ENCODE data around the gene GPR137B. TPM values are rescaled to one million over a fixed set of nuclear protein-coding genes. Genes with fewer than 3 reads are reported as not detected.

Gene GPR137B
- total RNA-seq, 1 experiment from 2014 or later: 7.6 TPM

- Histone ChIP-seq H3K27ac (no peak overlapping the region), H3K9me3 (replicated peaks) (no peaks in the 10 kb centered on the region), H3K27me3 (no peaks in the 10 kb centered on the region), H3K36me3 (no peaks in the 10 kb centered on the region), H3K4me3 (no peak overlapping the region), H3K4me1 (no peaks in the 10 kb centered on the region)
- peak in 1 of 2 experiments; percentile 15 for DNase-seq
Measured at GRCh38 chr1:236129306-236129705, 13.0 kb upstream of the GPR137B start.

GRCh38 chr1:236130372-236130771, 12.0 kb upstream of the GPR137B start:
- DNase-seq: no peak
- H3K27ac ChIP-seq: no peak overlapping the region
- H3K27me3 ChIP-seq: no peaks in the 10 kb centered on the region

GRCh38 chr1:236131916-236132315, 10.4 kb upstream of the GPR137B start:
- Histone ChIP-seq H3K27ac (no peak overlapping the region), H3K9me3 (replicated peaks) (no peaks in the 10 kb centered on the region), H3K27me3 (no peaks in the 10 kb centered on the region), H3K4me1 (no peaks in the 10 kb centered on the region), H3K4me3 (no peak overlapping the region), H3K36me3 (no peaks in the 10 kb centered on the region)
- no peak for DNase-seq

More at GRCh38 chr1:236130372-236130771, 12.0 kb upstream of the GPR137B start:
- no peaks in the 10 kb centered on the region for H3K4me1 ChIP-seq
- no peaks in the 10 kb centered on the region for H3K36me3 ChIP-seq
- H3K4me3 ChIP-seq: no peak overlapping the region
- H3K9me3 ChIP-seq (replicated peaks): no peaks in the 10 kb centered on the region

- no peak for DNase-seq
- Histone ChIP-seq H3K27ac (no peak overlapping the region), H3K4me3 (no peak overlapping the region), H3K4me1 (no peaks in the 10 kb centered on the region), H3K36me3 (no peaks in the 10 kb centered on the region), H3K27me3 (no peaks in the 10 kb centered on the region), H3K9me3 (replicated peaks) (no peaks in the 10 kb centered on the region)
Measured at GRCh38 chr1:236132420-236133046, 9.8 kb upstream of the GPR137B start.

- H3K27ac ChIP-seq: no peak overlapping the region
- H3K4me3 ChIP-seq: no peak overlapping the region
- H3K9me3 ChIP-seq (replicated peaks): no peaks in the 10 kb centered on the region
- no peaks in the 10 kb centered on the region for H3K27me3 ChIP-seq
- H3K4me1 ChIP-seq: no peaks in the 10 kb centered on the region
- no peaks in the 10 kb centered on the region for H3K36me3 ChIP-seq
- no peak for DNase-seq
Measured at GRCh38 chr1:236133339-236133738, 9.0 kb upstream of the GPR137B start.

- Histone ChIP-seq H3K27ac (no peak overlapping the region), H3K4me3 (no peak overlapping the region), H3K9me3 (replicated peaks) (no peaks in the 10 kb centered on the region), H3K27me3 (no peaks in the 10 kb centered on the region), H3K36me3 (no peaks in the 10 kb centered on the region), H3K4me1 (no peaks in the 10 kb centered on the region)
- DNase-seq: no peak
Measured at GRCh38 chr1:236133802-236134201, 8.5 kb upstream of the GPR137B start.

GRCh38 chr1:236137285-236137852, 5.0 kb upstream of the GPR137B start:
- H3K4me3 ChIP-seq: no peak overlapping the region
- no peaks in the 10 kb centered on the region for H3K36me3 ChIP-seq
- H3K27ac ChIP-seq: no peak overlapping the region
- no peaks in the 10 kb centered on the region; the same call in 1 of the 2 replicates for H3K27me3 ChIP-seq
- no peaks in the 10 kb centered on the region for H3K9me3 ChIP-seq (replicated peaks)
- no peak for DNase-seq
- no peaks in the 10 kb centered on the region for H3K4me1 ChIP-seq

GRCh38 chr1:236139495-236139894, 2.8 kb upstream of the GPR137B start:
- Histone ChIP-seq H3K4me3 (no peak overlapping the region), H3K27ac (no peak overlapping the region), H3K36me3 (no peaks in the 10 kb centered on the region), H3K9me3 (replicated peaks) (no peaks in the 10 kb centered on the region), H3K4me1 (no peaks in the 10 kb centered on the region), H3K27me3 (no peaks in the 10 kb centered on the region; the same call in 1 of the 2 replicates)
- DNase-seq: no peak

GRCh38 chr1:236140705-236141446, 1.5 kb upstream of the GPR137B start:
- DNase-seq: peak in 1 of 2 experiments; percentile 5
- H3K36me3 ChIP-seq: no peaks in the 10 kb centered on the region
- peak overlapping the region; percentile 56 for H3K4me3 ChIP-seq
- H3K4me1 ChIP-seq: no peaks in the 10 kb centered on the region
- no peaks in the 10 kb centered on the region; the same call in 1 of the 2 replicates for H3K27me3 ChIP-seq
- no peaks in the 10 kb centered on the region for H3K9me3 ChIP-seq (replicated peaks)
- H3K27ac ChIP-seq: no peak overlapping the region

- no peaks in the 10 kb centered on the region for H3K36me3 ChIP-seq
- H3K4me3 ChIP-seq: peak overlapping the region; percentile 56
- H3K9me3 ChIP-seq (replicated peaks): no peaks in the 10 kb centered on the region
- peak; percentile 39 to 58 for DNase-seq
- no peak overlapping the region for H3K27ac ChIP-seq
- H3K4me1 ChIP-seq: no peaks in the 10 kb centered on the region
- H3K27me3 ChIP-seq: no peaks in the 10 kb centered on the region; the same call in 1 of the 2 replicates
Measured at GRCh38 chr1:236141447-236142252, 689 bp upstream of the GPR137B start.

GRCh38 chr1:236143104-236143948, 987 bp downstream of the GPR137B start:
- no peaks in the 10 kb centered on the region for H3K4me1 ChIP-seq
- H3K27ac ChIP-seq: no peak overlapping the region
- peak overlapping the region; percentile 73 for H3K4me3 ChIP-seq
- H3K36me3 ChIP-seq: no peaks in the 10 kb centered on the region
- H3K27me3 ChIP-seq: no peaks in the 10 kb centered on the region; the same call in 1 of the 2 replicates
- peak in 1 of 2 experiments; percentile 18 for DNase-seq
- H3K9me3 ChIP-seq (replicated peaks): no peaks in the 10 kb centered on the region

GRCh38 chr1:236144033-236144432, 1.7 kb downstream of the GPR137B start:
- no peaks in the 10 kb centered on the region; the same call in 1 of the 2 replicates for H3K27me3 ChIP-seq
- no peak overlapping the region for H3K4me3 ChIP-seq
- H3K4me1 ChIP-seq: no peaks in the 10 kb centered on the region
- H3K9me3 ChIP-seq (replicated peaks): no peaks in the 10 kb centered on the region
- no peak for DNase-seq
- H3K27ac ChIP-seq: no peak overlapping the region
- H3K36me3 ChIP-seq: no peaks in the 10 kb centered on the region

GRCh38 chr1:236144446-236145150, 2.3 kb downstream of the GPR137B start:
- no peak overlapping the region for H3K27ac ChIP-seq
- H3K27me3 ChIP-seq: no peaks in the 10 kb centered on the region; the same call in 1 of the 2 replicates
- no peaks in the 10 kb centered on the region for H3K9me3 ChIP-seq (replicated peaks)
- H3K4me1 ChIP-seq: no peaks in the 10 kb centered on the region
- DNase-seq: no peak
- no peaks in the 10 kb centered on the region for H3K36me3 ChIP-seq
- H3K4me3 ChIP-seq: no peak overlapping the region
